HEK293T (cell line): ENCODE results near the gene TEAD2.

ENCODE experiments used
- CTCF ChIA-PET: fragments of 350-600 bp; formaldehyde crosslinking; extraction: SDS; loops from one replicate; lab custom pipeline; 2021; ENCODE audit warnings: antibody characterized with exemption, inconsistent platforms; lab: Yijun Ruan, JAX
- POLR2A ChIA-PET: fragments of 350-600 bp; formaldehyde crosslinking; extraction: SDS; loops from one replicate; lab custom pipeline; 2020; ENCODE audit warnings: antibody characterized with exemption, inconsistent platforms; lab: Yijun Ruan, JAX
- DNase-seq: peaks from one replicate; pipeline ENCODE4 v3.0.0; 2012; ENCODE audit warnings: mixed read lengths; ENCODE audit errors: extremely low spot score
- ARNT ChIP-seq: fragments of 450-650 bp; IDR thresholded peaks from 2 replicates; pipeline ENCODE4 v1.6.1; 2017; ENCODE audit warnings: mild to moderate bottlenecking
- BHLHE40 ChIP-seq: fragments of 450-650 bp; IDR thresholded peaks from 2 replicates; pipeline ENCODE4 v1.6.1; 2016; ENCODE audit warnings: mild to moderate bottlenecking, moderate library complexity, borderline replicate concordance
- CTBP1 ChIP-seq: fragments of 450-650 bp; IDR thresholded peaks from 2 replicates; pipeline ENCODE4 v1.6.1; 2016; ENCODE audit warnings: borderline replicate concordance
- ELF4 ChIP-seq: fragments of 450-650 bp; IDR thresholded peaks from 2 replicates; pipeline ENCODE4 v1.6.1; 2017; ENCODE audit warnings: antibody characterized with exemption
- FOXA1 ChIP-seq: fragments of 450-650 bp; IDR thresholded peaks from 2 replicates; pipeline ENCODE4 v1.6.1; 2016; ENCODE audit warnings: mild to moderate bottlenecking
- FOXK2 ChIP-seq: fragments of 450-650 bp; IDR thresholded peaks from 2 replicates; pipeline ENCODE4 v1.6.1; 2016; ENCODE audit warnings: mild to moderate bottlenecking
- FOXM1 ChIP-seq: fragments of 450-650 bp; IDR thresholded peaks from 2 replicates; pipeline ENCODE4 v1.6.1; 2017; ENCODE audit warnings: mild to moderate bottlenecking, borderline replicate concordance
- HDGF ChIP-seq: fragments of 450-650 bp; IDR thresholded peaks from 2 replicates; pipeline ENCODE4 v1.6.1; 2017; ENCODE audit warnings: antibody characterized with exemption, borderline replicate concordance
- L3MBTL2 ChIP-seq: fragments of 450-650 bp; conservative IDR thresholded peaks from 2 replicates; pipeline ENCODE4 v1.6.1; 2016; ENCODE audit warnings: mild to moderate bottlenecking
- LEF1 ChIP-seq: fragments of 450-650 bp; IDR thresholded peaks from 2 replicates; pipeline ENCODE4 v1.6.1; 2017; ENCODE audit warnings: mild to moderate bottlenecking, borderline replicate concordance
- NFRKB ChIP-seq: fragments of 450-650 bp; IDR thresholded peaks from 2 replicates; pipeline ENCODE4 v1.6.1; 2016; ENCODE audit warnings: mild to moderate bottlenecking, moderate library complexity
- SP1 ChIP-seq: fragments of 450-650 bp; IDR thresholded peaks from 2 replicates; pipeline ENCODE4 v1.6.1; 2017
- SUZ12 ChIP-seq: fragments of 450-650 bp; IDR thresholded peaks from 2 replicates; pipeline ENCODE4 v1.6.1; 2016; ENCODE audit warnings: mild to moderate bottlenecking
- TARDBP ChIP-seq: fragments of 450-650 bp; IDR thresholded peaks from 2 replicates; pipeline ENCODE4 v1.6.1; 2016
- ZNF384 ChIP-seq: fragments of 450-650 bp; IDR thresholded peaks from 2 replicates; pipeline ENCODE4 v1.6.1; 2016
- TF ChIP-seq, protein P1 (sequence below): fragments of 450-650 bp; IDR thresholded peaks from 2 replicates; pipeline ENCODE4 v1.6.1; 2016

TEAD2 gene

DNA sequence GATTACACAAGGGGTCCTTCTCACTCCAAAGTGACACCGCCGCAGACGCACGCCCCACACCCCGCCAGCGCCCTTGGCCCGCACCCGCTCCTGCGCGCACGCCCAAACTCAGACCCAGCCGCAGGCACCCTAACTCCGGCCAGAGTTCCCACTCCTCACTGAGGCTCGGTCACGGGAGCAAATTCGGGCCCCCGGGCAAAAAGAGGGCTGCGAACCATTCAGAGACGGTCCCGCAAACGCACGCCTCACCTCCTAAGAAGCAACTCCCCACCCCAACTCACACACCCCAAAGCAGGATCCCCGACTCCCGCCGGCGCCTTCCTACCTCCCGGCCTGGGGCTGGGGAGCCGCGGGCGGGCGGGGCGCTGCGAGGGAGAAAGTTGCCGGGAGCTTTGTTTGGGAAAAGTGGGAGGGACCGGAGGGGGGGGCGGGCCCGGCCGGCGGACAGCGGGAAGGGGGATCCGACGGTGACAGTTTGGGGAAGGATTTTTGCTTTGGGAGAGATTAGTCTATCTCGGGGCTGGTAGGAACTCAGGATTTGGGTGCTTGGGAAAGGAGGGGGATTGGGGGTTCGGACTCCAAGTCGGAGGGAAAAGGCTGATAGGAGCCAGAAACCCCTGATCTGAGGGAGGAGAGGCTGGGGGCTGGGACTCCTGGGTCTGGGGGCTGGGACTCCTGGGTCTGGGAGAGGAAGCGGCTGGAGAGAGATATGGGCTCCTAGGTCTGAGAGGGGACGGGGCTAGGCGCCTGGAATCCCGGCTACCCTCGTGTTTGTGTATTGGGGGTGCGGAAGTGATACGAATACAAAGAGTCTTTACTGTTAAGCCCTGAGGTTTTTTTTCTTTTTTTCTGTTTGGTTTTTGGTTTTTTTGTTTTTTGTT is at the start of gene TEAD2:
Gene TEAD2 (minus strand): TSS at position 369 of the 881 bp plus-strand sequence. CDS start 2,341 bp downstream, outside the sequence.
- CTCF ChIA-PET, result interaction anchor here (0.7 to 0.9 kb wide), 2 partner anchors 31 to 42 kb away, joined by 3 to 4 read pairs; no protein-coding TSS in a partner anchor
- DNase-seq, result peak; percentile 67
- POLR2A ChIA-PET, result interaction anchor here (1.0 to 1.7 kb wide), 2 partner anchors 91 to 134 kb away, joined by 3 to 4 read pairs; partner anchors contain the start of genes ALDH16A1 and RPS11
- no peak for TF ChIP-seq SP1
- peak; percentile 86 for TF ChIP-seq ZNF384

DNA sequence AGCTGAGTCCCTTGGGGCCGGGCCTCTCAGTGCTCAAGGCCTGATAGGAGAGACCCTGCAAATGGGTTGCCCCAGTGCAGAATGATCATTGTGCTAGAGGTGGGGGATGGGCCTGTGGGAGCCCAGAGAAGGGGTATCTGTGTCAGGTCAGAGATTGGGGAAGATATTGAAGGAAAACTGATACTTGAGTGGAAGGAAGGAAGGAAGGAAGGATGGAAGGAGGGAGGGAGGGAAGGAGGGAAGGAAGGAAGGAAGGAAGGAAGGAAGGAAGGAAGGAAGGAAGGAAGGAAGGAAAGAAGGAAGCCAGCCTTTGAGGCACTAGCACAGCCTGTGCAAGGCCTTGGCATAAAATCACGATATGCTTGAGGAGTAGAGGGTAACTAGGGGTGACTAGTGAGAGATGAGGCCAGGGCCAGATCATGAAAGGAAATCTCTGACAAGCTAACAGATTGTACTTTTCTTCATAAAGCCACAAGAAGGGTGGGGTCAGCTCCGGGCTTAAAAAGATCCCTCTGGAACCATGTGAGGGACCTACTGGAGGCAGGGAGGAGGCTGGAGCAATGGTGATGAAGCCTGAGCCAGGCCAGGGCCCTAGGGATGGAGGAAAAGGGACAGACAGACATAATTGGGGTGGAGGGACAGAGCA is 49.6 kb upstream of the TEAD2 start:
- TF ChIP-seq TARDBP (no peak), CTBP1 (no peak), ZNF384 (no peak), L3MBTL2 (no peak), ELF4 (no peak), ARNT (no peak), FOXK2 (no peak), FOXA1 (no peak), LEF1 (no peak)
- ChIA-PET POLR2A (interaction anchor here (1.3 kb wide), 1 partner anchor 10 kb away, joined by 5 read pairs; no protein-coding TSS in a partner anchor), CTCF (no interaction called here)
- no peak for DNase-seq

DNA sequence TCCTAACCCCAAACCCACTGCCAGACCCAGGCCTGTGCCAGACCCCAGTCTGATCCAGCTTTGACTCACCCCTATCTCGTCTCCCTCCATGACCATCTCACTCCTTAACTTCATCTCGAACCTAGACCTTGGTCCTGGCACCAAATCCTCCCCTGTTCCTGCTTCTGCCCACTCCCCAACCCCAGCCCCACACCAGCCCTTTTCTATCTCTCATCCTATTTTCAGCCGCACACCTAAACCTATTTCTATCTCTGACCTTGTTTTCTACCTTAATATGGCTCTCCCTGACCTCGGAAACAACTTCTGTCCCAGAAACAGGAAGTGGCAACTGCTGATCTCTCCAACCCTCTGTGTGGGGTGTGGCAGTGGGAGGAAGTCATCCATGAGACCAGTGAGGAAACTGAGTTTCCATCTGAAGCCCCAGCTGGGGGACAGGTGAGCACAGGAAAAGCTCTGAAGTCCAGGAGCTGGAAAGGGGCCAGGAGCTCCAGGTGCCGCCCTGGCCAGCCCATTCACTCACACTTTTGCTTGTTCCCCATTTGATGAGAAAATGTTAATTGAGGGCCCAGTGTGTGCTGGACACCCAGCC is 47.3 kb upstream of the TEAD2 start:
- DNase-seq, result no peak
- CTCF ChIA-PET, result interaction anchor here (0.8 to 1.0 kb wide), 2 partner anchors 10 to 18 kb away, joined by 3 read pairs; no protein-coding TSS in a partner anchor
- POLR2A ChIA-PET, result interaction anchor here (1.3 kb wide), 1 partner anchor 42 kb away, joined by 5 read pairs; the partner anchor contains the start of gene PIH1D1
- TF ChIP-seq ELF4 (no peak), CTBP1 (no peak), LEF1 (no peak), SUZ12 (no peak), L3MBTL2 (no peak), BHLHE40 (no peak), FOXK2 (no peak), FOXA1 (no peak), HDGF (no peak), SP1 (no peak), NFRKB (no peak), FOXM1 (no peak), ARNT (no peak), ZNF384 (no peak), TARDBP (no peak)
- TF ChIP-seq, protein P1, sequence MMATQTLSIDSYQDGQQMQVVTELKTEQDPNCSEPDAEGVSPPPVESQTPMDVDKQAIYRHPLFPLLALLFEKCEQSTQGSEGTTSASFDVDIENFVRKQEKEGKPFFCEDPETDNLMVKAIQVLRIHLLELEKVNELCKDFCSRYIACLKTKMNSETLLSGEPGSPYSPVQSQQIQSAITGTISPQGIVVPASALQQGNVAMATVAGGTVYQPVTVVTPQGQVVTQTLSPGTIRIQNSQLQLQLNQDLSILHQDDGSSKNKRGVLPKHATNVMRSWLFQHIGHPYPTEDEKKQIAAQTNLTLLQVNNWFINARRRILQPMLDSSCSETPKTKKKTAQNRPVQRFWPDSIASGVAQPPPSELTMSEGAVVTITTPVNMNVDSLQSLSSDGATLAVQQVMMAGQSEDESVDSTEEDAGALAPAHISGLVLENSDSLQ, result no peak

DNA sequence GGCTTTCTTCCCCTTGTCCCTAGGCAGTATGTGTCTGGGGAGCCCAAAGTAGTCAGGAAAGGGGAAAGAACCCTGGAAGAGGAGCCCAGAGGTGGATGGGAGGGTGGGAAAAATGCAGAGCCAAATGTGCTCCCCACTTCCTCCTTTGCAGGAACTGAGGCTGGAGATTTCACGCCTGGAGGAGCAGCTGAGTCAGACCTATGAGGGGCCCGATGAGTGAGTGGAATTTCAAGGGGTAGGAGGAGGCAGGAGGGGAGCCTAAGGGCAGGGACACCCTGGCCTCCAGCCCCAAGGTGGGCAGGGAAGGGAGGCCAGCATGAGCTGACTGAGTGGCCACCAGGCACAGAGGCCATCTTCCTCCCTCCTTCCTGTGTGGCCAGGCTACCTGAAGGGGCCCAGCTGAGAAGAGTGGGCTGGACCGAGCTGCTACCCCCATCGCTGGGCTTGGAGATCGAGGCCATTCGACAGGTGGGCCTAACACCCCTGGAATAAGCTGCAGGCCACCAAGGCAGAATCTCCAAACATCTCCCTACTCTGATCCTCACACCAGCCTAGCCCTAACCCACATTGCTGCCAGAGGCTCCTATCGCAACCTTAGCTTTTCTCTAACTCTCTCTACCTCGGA is 46.7 kb upstream of the TEAD2 start:
- TF ChIP-seq ZNF384 (no peak), TARDBP (no peak), L3MBTL2 (no peak), SP1 (no peak), FOXK2 (no peak), LEF1 (no peak), ARNT (no peak), CTBP1 (no peak), ELF4 (no peak), FOXM1 (no peak), SUZ12 (no peak), NFRKB (no peak), FOXA1 (no peak)
- TF ChIP-seq, protein P1, result no peak
- DNase-seq, result no peak
- ChIA-PET CTCF (interaction anchor here (0.6 to 1.0 kb wide), 3 partner anchors 10 to 35 kb away, joined by 3 to 7 read pairs (median 3); no protein-coding TSS in a partner anchor), POLR2A (interaction anchor here (1.3 kb wide), 1 partner anchor 43 kb away, joined by 5 read pairs; the partner anchor contains the start of gene PIH1D1)

DNA sequence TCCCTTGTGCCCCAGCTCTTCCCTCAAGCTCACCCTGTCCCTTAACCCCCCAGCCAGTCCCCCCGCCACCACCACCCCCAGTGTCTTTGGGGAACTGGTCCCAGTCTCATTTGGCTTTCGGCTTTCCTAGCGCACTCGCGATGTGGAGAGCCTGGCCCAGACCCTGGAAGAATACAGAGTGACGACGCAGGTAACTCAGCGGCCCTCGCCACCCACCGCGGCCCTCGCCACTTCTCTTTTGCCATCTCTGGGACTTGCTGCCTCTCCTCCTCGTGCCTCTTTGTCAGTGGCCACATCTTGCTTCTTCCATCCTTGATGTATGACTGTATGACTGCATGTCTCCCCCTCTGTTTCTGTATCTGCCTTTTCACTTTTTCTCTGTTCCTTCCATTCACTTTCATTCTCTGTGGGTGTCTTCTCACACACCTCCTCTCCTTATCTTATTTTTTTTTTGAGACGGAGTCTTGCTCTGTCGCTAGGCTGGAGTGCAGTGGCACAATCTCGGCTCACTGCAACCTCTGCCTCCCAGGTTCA is 45.3 kb upstream of the TEAD2 start:
- DNase-seq, result no peak
- ChIA-PET POLR2A (no interaction called here), CTCF (no interaction called here)
- TF ChIP-seq L3MBTL2 (no peak), FOXA1 (no peak), TARDBP (no peak), ARNT (no peak), FOXK2 (no peak), SP1 (no peak), SUZ12 (no peak), NFRKB (no peak), BHLHE40 (no peak), CTBP1 (no peak), LEF1 (no peak), HDGF (no peak), FOXM1 (no peak), ZNF384 (no peak), ELF4 (no peak)
- TF ChIP-seq, protein P1, result no peak
